CD4-positive, CD25-positive, alpha-beta regulatory T cell (primary cell): ENCODE measurements around the gene TMEM140. TPM values are rescaled to one million over a fixed set of nuclear protein-coding genes. Genes with fewer than 3 reads are reported as not detected.

Experiments used
- ATAC-seq, 2 donors: fragments of 150-1000 bp; cut with Tn5 transposase; one replicate each; pipeline ENCODE4 v1.10.0; 2021; ENCODE audit warnings: low read depth in 2 of 2, moderate number of reproducible peaks in 2 of 2, moderate library complexity in 1 of 2
- DNase-seq, 3 donors: peaks; one replicate each; pipeline versions ENCODE4 v3.0.0 to v3.0.0-alpha.2; 2012 to 2022; ENCODE audit warnings: mixed read lengths in 1 of 3
- H3K27ac ChIP-seq: one replicate; pipeline ENCODE4 v1.7.0; 2013; ENCODE audit warnings: mild to moderate bottlenecking, low read length; ENCODE audit not compliant: insufficient read depth, poor library complexity, severe bottlenecking
- H3K27me3 ChIP-seq: one replicate; pipeline ENCODE4 v1.7.0; 2013; ENCODE audit warnings: low read length; ENCODE audit not compliant: control insufficient read depth, insufficient read depth
- H3K36me3 ChIP-seq: one replicate; pipeline ENCODE4 v1.7.0; 2013; ENCODE audit warnings: mild to moderate bottlenecking, low read length, moderate library complexity; ENCODE audit not compliant: control insufficient read depth, insufficient read depth
- H3K4me1 ChIP-seq: 2 replicates; pipeline ENCODE4 v1.7.0; 2013; ENCODE audit warnings: mild to moderate bottlenecking, low read length; ENCODE audit not compliant: insufficient read depth, control insufficient read depth, poor library complexity, severe bottlenecking
- H3K4me3 ChIP-seq: one replicate; pipeline ENCODE4 v1.7.0; 2013; ENCODE audit warnings: low read depth, mild to moderate bottlenecking, low read length, moderate library complexity
- H3K9me3 ChIP-seq, 2 experiments: 1 replicate in 1 of 2; 2 replicates in 1 of 2; pipeline ENCODE4 v1.7.0; 2013; ENCODE audit warnings: low read length in 2 of 2, mild to moderate bottlenecking in 1 of 2, moderate library complexity in 1 of 2; ENCODE audit not compliant: control insufficient read depth in 2 of 2
- H3K27ac Mint-ChIP-seq, 3 donors: one replicate each; pipeline ENCODE4 v1.8.0; 2020 to 2022; ENCODE audit warnings: mild to moderate bottlenecking in 3 of 3, mixed read lengths in 3 of 3, moderate library complexity in 2 of 3
- H3K27me3 Mint-ChIP-seq: one replicate; pipeline ENCODE4 v1.8.0; 2022; ENCODE audit warnings: mild to moderate bottlenecking, mixed read lengths
- H3K36me3 Mint-ChIP-seq: one replicate; pipeline ENCODE4 v1.8.0; 2020; ENCODE audit warnings: mixed read lengths
- H3K4me1 Mint-ChIP-seq, 4 donors: one replicate each; pipeline ENCODE4 v1.8.0; 2020 to 2022; ENCODE audit warnings: mixed read lengths in 4 of 4, mild to moderate bottlenecking in 1 of 4
- H3K4me3 Mint-ChIP-seq, 4 donors: one replicate each; pipeline ENCODE4 v1.8.0; 2020 to 2022; ENCODE audit warnings: mild to moderate bottlenecking in 4 of 4, mixed read lengths in 4 of 4, moderate library complexity in 3 of 4
- H3K9me3 Mint-ChIP-seq, 7 donors: one replicate each; pipeline ENCODE4 v1.8.0; 2020 to 2022; ENCODE audit warnings: mixed read lengths in 7 of 7, mild to moderate bottlenecking in 3 of 7, moderate library complexity in 2 of 7
- polyA plus RNA-seq, 4 donors: library from polyadenylated mRNA; unstranded; fragments of 300-500 nt; fragmentation: Illumina TruSeq; gene quantifications; one replicate each; pipeline ENCODE4 v1.2.3, GENCODE V29; 2021
- total RNA-seq: library from RNA; stranded (reverse); gene quantifications from one replicate; pipeline ENCODE4 v1.2.3, GENCODE V29; 2022

Gene TMEM140
- total and polyA plus RNA-seq, 5 donors from 2014 or later, result 18.9 to 44.7 (median 36.6) TPM

DNA sequence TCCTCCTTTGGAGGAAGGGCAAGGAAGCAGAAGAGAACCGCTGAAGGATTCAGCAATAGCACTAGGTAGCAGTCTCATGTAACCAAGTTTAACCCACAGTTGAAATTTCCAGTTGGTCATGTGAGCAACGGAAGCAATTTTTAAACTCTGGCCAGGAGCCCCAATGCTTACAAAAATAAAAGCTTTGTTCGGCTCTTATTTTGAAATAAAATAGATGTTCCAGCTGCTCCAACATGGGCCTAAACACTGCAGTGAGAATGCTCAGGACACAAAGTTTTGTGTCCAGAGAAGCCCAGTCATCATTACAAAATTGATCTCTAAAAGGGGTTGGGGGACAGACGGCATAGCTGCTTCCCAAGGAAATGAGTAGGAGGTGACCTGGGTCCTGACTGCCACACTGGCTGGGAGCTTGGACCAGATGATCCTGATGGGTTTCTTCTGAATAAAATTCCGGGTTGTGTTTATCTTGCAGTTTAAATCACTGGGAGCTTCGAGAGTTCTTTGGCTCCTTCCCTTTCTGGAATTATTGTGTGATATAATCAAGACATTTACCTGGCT, 452 bp upstream of the TMEM140 start:
- no peaks in the 10 kb centered on the region for H3K27me3 ChIP-seq
- peaks cover 13% of the 10 kb centered on the region for H3K36me3 ChIP-seq
- H3K4me1 Mint-ChIP-seq, result peaks cover 5 to 66% (median 53%) of the 10 kb centered on the region in 4 donors
- ATAC-seq (peak; percentile 7 to 23), DNase-seq (peak in 2 of 3 donors; percentile 24 to 64)
- peak overlapping the region; percentile 94 for H3K27ac ChIP-seq
- peak overlapping the region; percentile 87 to 94 (median 92) for H3K4me3 Mint-ChIP-seq
- peak overlapping the region; percentile 96 to 98 (median 97) for H3K27ac Mint-ChIP-seq
- peaks cover 2% of the 10 kb centered on the region for H3K27me3 Mint-ChIP-seq
- peaks cover 56% of the 10 kb centered on the region for H3K4me1 ChIP-seq
- peaks cover 0 to 1% (median 0%) of the 10 kb centered on the region in 7 donors for H3K9me3 Mint-ChIP-seq
- no peaks in the 10 kb centered on the region for H3K9me3 ChIP-seq
- H3K4me3 ChIP-seq, result peak overlapping the region; percentile 99
- H3K36me3 Mint-ChIP-seq, result peaks cover 8% of the 10 kb centered on the region

- no peak for ATAC-seq
- Histone ChIP-seq H3K27me3 (no peaks in the 10 kb centered on the region), H3K4me1 (peaks cover 56% of the 10 kb centered on the region), H3K36me3 (peaks cover 19% of the 10 kb centered on the region), H3K9me3 (peaks cover 15 to 16% of the 10 kb centered on the region in 2 experiments), H3K27ac (no peak overlapping the region), H3K4me3 (peak overlapping the region; percentile 99)
- Mint-ChIP-seq H3K27ac (peak overlapping the region in 1 of 3 donors; percentile 80), H3K27me3 (no peaks in the 10 kb centered on the region), H3K36me3 (peaks cover 33% of the 10 kb centered on the region), H3K4me3 (peak overlapping the region; percentile 87 to 94 (median 92)), H3K9me3 (peaks cover 0 to 20% (median 9%) of the 10 kb centered on the region in 7 donors), H3K4me1 (peaks cover 19 to 81% (median 66%) of the 10 kb centered on the region in 4 donors)
- no peak for DNase-seq
Observed at GRCh38 chr7:135150072-135150782, 2.4 kb downstream of the TMEM140 start.

DNA sequence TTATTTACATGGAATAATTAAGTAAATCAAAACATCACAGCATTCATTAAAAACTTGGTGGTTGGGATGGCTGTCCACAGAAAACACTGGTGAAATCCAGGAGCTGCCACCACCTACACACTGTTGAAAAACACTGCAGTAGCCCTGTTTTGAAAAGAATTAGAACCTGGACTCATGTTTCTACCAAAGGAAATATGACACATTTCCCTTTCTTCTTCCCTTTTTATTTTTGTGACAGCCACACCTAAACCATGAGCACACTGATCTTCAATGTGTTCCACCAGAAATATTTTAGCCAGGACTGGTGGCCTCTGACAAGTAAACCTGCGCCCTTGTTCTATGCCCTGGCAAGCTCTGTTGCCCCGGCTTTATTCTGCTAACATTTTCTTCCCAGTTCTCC, 3.3 kb downstream of the TMEM140 start:
- Histone ChIP-seq H3K36me3 (peaks cover 23% of the 10 kb centered on the region), H3K4me1 (peaks cover 52% of the 10 kb centered on the region), H3K27me3 (no peaks in the 10 kb centered on the region), H3K9me3 (peaks cover 23 to 25% of the 10 kb centered on the region in 2 experiments), H3K27ac (no peak overlapping the region), H3K4me3 (peak overlapping the region; percentile 99)
- DNase-seq (no peak), ATAC-seq (no peak)
- Mint-ChIP-seq H3K4me1 (peaks cover 19 to 77% (median 60%) of the 10 kb centered on the region in 4 donors), H3K4me3 (peak overlapping the region; percentile 87 to 93 (median 88)), H3K36me3 (peaks cover 39% of the 10 kb centered on the region), H3K9me3 (peaks cover 0 to 29% (median 9%) of the 10 kb centered on the region in 7 donors), H3K27ac (peak overlapping the region; percentile 12 to 52 (median 15)), H3K27me3 (no peaks in the 10 kb centered on the region)

DNA sequence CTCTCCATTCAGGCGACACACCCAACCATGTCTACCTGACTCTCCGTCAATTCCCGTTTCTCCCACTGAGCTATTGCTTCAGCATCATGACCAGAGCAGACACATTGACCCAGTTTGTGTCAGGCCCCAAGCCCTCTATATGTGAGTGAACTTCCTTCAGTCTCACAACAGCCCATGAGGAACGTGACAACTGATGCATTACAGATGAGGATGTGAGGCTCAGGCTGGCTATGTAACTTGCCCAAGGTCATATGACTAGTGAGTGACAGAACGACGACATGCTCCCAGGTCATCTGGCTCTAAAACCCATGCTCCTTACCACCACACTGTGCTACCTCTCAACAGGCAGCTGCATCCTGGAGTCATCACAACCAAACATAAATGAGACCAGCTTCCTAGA, 3.7 kb downstream of the TMEM140 start:
- Mint-ChIP-seq H3K36me3 (peaks cover 43% of the 10 kb centered on the region), H3K27me3 (no peaks in the 10 kb centered on the region), H3K9me3 (peaks cover 0 to 33% (median 14%) of the 10 kb centered on the region in 7 donors), H3K27ac (peak overlapping the region; percentile 12 to 52 (median 15)), H3K4me1 (peaks cover 19 to 75% (median 58%) of the 10 kb centered on the region in 4 donors), H3K4me3 (peak overlapping the region; percentile 4 to 87 (median 51))
- Histone ChIP-seq H3K4me1 (peaks cover 48% of the 10 kb centered on the region), H3K27ac (no peak overlapping the region), H3K9me3 (peaks cover 27 to 29% of the 10 kb centered on the region in 2 experiments), H3K27me3 (no peaks in the 10 kb centered on the region), H3K36me3 (peaks cover 23% of the 10 kb centered on the region), H3K4me3 (peak overlapping the region; percentile 99)
- DNase-seq, result no peak
- no peak for ATAC-seq

DNA sequence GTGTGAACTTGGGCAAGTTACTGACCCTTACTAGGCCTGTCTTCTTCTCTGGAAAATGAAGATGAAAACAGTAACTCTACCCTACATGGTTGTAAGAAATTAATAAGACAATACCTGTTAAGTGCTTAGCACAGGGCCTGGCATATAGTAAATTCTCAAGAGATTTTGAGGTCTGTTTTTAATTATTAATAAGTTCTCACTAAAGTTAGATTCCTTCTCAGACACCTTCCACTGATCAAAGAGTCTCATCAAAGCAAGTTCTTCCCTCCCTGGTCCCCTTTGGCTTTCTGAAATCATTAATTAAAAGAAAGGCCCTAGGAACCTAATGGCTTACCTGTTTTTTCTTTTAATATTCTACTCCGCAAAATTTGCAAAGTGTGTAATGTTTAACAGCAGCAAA, 4.6 kb downstream of the TMEM140 start:
- H3K27me3 Mint-ChIP-seq, result no peaks in the 10 kb centered on the region
- no peak overlapping the region for H3K27ac Mint-ChIP-seq
- no peak overlapping the region for H3K27ac ChIP-seq
- H3K4me1 ChIP-seq, result peaks cover 41% of the 10 kb centered on the region
- H3K4me3 Mint-ChIP-seq, result peak overlapping the region in 2 of 4 donors; percentile 8 to 47
- no peak for ATAC-seq
- no peak overlapping the region for H3K4me3 ChIP-seq
- H3K9me3 Mint-ChIP-seq, result peaks cover 0 to 39% (median 16%) of the 10 kb centered on the region in 7 donors
- H3K4me1 Mint-ChIP-seq, result peaks cover 19 to 74% (median 60%) of the 10 kb centered on the region in 4 donors
- peaks cover 28% of the 10 kb centered on the region for H3K36me3 ChIP-seq
- peaks cover 52% of the 10 kb centered on the region for H3K36me3 Mint-ChIP-seq
- DNase-seq, result no peak
- no peaks in the 10 kb centered on the region for H3K27me3 ChIP-seq
- peaks cover 27 to 35% of the 10 kb centered on the region in 2 experiments for H3K9me3 ChIP-seq

- peaks cover 63% of the 10 kb centered on the region for H3K36me3 Mint-ChIP-seq
- Histone ChIP-seq H3K27ac (no peak overlapping the region), H3K4me3 (peak overlapping the region; percentile 9), H3K4me1 (peaks cover 35% of the 10 kb centered on the region), H3K36me3 (peaks cover 34% of the 10 kb centered on the region), H3K9me3 (peaks cover 27 to 35% of the 10 kb centered on the region in 2 experiments), H3K27me3 (no peaks in the 10 kb centered on the region)
- H3K27me3 Mint-ChIP-seq, result no peaks in the 10 kb centered on the region
- peaks cover 25 to 73% (median 64%) of the 10 kb centered on the region in 4 donors for H3K4me1 Mint-ChIP-seq
- ATAC-seq (no peak), DNase-seq (no peak)
- H3K9me3 Mint-ChIP-seq, result peaks cover 0 to 39% (median 16%) of the 10 kb centered on the region in 7 donors
- H3K27ac Mint-ChIP-seq, result no peak overlapping the region
- H3K4me3 Mint-ChIP-seq, result peak overlapping the region in 1 of 4 donors; percentile 39
Observed at GRCh38 chr7:135154734-135155133, 6.9 kb downstream of the TMEM140 start.

- Mint-ChIP-seq H3K9me3 (peaks cover 0 to 39% (median 16%) of the 10 kb centered on the region in 7 donors), H3K4me3 (no peak overlapping the region), H3K27ac (no peak overlapping the region), H3K36me3 (peaks cover 74% of the 10 kb centered on the region), H3K27me3 (no peaks in the 10 kb centered on the region), H3K4me1 (peaks cover 34 to 73% (median 66%) of the 10 kb centered on the region in 4 donors)
- Histone ChIP-seq H3K27me3 (no peaks in the 10 kb centered on the region), H3K27ac (no peak overlapping the region), H3K4me3 (no peak overlapping the region), H3K4me1 (peaks cover 28% of the 10 kb centered on the region), H3K36me3 (peaks cover 37% of the 10 kb centered on the region), H3K9me3 (peaks cover 27 to 35% of the 10 kb centered on the region in 2 experiments)
- ATAC-seq (no peak), DNase-seq (no peak)
Observed at GRCh38 chr7:135156290-135156689, 8.4 kb downstream of the TMEM140 start.
